ENCODE data around the gene TRAPPC3L. TPM values are rescaled to one million over a fixed set of nuclear protein-coding genes. Genes with fewer than 3 reads are reported as not detected.

TRAPPC3L gene
- total RNA-seq, 2 experiments from 2014 or later: not detected

DNA sequence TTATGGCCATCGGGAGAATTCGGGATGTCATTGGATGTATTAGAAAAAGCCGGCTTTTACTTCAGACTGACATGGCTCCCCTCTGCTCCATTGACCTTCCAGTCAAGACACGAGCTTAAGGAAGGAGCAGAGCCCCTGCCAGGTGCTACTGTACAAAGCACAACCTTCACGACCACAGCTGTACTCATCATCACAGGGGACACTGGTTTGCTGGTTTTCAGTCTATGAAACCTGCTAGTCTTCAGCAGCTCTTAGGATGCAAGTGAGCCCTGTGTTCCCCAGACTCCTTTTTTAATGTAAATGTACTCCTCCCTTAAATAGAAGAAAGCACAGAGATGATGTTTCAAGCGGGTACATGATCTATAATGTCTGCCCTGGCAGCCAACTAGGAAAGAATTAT, 1.9 kb upstream of the TRAPPC3L start:
- no peaks in the 10 kb centered on the region for H3K36me3 Mint-ChIP-seq
- no peak for ATAC-seq (ENCODE audit: low read depth)
- H3K27ac Mint-ChIP-seq: no peak overlapping the region
- peaks cover 37% of the 10 kb centered on the region for H3K27me3 Mint-ChIP-seq
- DNase-seq: no peak
- POLR2A ChIA-PET: no interaction called here
- H3K9me3 Mint-ChIP-seq: no peaks in the 10 kb centered on the region
- H3K4me1 Mint-ChIP-seq: no peaks in the 10 kb centered on the region
- no peak overlapping the region for H3K4me3 Mint-ChIP-seq

DNA sequence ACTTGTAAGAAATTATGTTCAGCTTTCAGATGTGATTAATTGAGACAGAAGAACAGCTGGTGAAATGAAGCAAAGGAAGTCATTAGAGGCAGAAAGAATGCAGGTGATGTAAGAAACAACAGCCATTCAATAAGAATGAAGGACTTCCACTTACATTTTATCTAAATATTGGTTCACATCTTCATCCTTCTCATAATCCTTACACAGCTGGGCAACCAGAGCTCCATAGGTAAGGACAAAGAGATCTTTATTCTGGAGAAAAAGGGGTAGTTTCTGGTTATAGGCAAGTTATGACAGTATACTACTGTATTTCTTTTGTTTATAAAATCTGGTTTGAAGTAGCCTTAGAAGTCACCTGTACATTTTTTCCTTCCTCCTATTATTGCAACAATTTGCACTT, 2.3 kb downstream of the TRAPPC3L start:
- peaks cover 45% of the 10 kb centered on the region for H3K27me3 Mint-ChIP-seq

DNA sequence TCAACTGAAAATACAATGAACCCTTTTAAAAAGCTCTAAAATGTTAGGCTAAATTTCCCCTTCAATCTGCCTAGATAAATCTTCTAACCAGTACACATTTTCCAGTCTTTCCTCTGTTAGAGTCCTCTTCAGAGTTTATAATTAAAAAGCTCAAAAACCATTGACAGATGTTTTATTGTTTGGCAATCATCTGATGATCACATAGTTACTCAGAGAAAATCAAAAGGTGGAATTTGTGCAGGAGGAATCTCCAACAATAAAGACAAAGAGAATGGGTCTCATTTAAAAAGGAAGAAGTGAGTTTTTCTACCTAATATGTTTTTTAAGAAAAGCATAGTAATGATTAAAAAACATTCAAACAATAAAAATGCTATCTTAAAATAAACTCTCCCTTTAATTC, 3.1 kb downstream of the TRAPPC3L start:
- ATAC-seq (ENCODE audit: low read depth): no peak
- H3K27me3 Mint-ChIP-seq: peaks cover 45% of the 10 kb centered on the region
- no peak overlapping the region for H3K27ac Mint-ChIP-seq
- POLR2A ChIA-PET: no interaction called here
- H3K9me3 Mint-ChIP-seq: no peaks in the 10 kb centered on the region
- no peaks in the 10 kb centered on the region for H3K4me1 Mint-ChIP-seq
- no peak overlapping the region for H3K4me3 Mint-ChIP-seq
- no peaks in the 10 kb centered on the region for H3K36me3 Mint-ChIP-seq
- DNase-seq: no peak

More for the DNA sequence above, 2.3 kb downstream of the TRAPPC3L start:
- Mint-ChIP-seq H3K4me1 (no peaks in the 10 kb centered on the region), H3K36me3 (no peaks in the 10 kb centered on the region), H3K4me3 (no peak overlapping the region), H3K27ac (no peak overlapping the region), H3K9me3 (no peaks in the 10 kb centered on the region)
- POLR2A ChIA-PET: no interaction called here
- no peak for ATAC-seq (ENCODE audit: low read depth)
- DNase-seq: no peak

DNA sequence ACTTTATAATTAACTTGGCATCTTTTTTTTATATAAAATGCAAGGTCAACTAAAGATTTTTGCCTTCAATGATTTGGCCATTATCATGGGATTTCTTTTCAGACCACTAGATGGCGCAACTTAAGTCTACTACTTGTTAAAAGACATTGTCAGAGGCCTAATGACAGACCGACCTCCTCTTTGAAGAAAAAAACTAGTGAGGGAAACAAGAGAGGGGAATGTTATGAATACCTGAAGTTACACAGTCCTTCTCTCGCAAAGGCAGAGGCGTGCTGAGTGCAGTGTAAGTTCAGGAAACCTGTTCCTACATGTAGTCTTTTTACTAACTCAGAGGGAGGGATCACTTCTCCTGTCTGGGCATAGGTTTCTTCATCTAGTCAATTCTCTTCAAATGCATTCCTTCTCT, 9.3 kb downstream of the TRAPPC3L start:
- POLR2A ChIA-PET: no interaction called here
- DNase-seq: no peak
- Mint-ChIP-seq H3K36me3 (no peaks in the 10 kb centered on the region), H3K4me3 (no peak overlapping the region), H3K27ac (no peak overlapping the region), H3K9me3 (no peaks in the 10 kb centered on the region), H3K27me3 (peaks cover 37% of the 10 kb centered on the region), H3K4me1 (peaks cover 2% of the 10 kb centered on the region)
- ATAC-seq (ENCODE audit: low read depth): no peak

DNA sequence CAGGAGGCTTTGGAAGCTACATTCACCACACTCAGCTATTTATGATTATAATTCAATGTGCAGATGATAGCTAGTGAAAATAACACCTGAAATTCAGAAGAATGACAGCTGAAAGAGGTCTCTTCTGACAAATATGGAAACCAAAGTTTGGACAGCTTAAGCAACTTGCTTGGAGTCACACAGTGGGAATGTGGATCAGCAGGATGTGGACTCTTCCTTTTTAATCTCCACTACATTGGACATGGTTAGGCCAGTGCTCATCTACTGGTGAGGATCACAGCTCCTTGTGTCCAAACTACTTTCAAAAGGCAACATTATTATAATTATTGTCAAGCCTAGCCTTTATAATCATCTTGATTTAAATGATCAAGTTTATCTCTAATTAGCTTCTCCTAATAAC, 10.4 kb downstream of the TRAPPC3L start:
- Mint-ChIP-seq H3K9me3 (no peaks in the 10 kb centered on the region), H3K27me3 (peaks cover 37% of the 10 kb centered on the region), H3K4me1 (peaks cover 2% of the 10 kb centered on the region), H3K36me3 (no peaks in the 10 kb centered on the region), H3K4me3 (no peak overlapping the region), H3K27ac (no peak overlapping the region)
- ATAC-seq (ENCODE audit: low read depth) (no peak), DNase-seq (no peak)
- POLR2A ChIA-PET: no interaction called here

DNA sequence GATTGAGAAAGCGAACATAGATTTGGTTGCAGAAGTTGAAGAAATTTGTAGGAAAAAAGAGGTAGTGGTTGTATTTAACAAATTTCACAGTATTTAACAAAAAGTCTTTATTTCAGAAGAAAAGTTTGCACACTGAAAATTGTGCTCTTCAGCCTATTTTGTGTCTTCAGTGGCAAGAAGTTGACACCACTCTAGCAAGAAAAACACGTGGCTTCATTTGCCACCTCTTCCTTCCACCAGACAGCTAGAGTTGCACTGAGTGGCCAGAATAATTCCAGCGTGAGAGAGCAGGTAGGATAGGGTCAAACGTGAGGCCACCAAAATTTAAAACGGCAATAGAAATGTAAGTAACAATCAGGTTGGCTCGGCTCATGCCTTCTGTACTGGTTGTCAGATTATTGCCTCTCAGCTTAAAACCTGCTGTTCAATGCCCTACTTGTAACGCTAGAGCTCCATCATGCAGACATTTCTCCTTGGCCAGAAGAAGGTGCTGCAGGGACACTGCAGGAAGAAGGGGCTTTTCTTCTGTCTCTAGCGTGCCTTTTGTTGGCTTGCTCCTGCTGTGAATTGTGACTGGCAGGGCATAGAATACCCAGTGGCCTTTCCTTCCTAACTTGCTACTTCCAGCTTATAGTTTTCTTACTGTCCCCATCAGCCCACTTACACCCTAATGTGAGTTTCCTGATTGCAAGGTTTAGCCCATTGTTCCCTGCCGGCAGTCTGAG, 12.1 kb downstream of the TRAPPC3L start:
- H3K9me3 Mint-ChIP-seq: no peaks in the 10 kb centered on the region
- no peaks in the 10 kb centered on the region for H3K36me3 Mint-ChIP-seq
- ATAC-seq (ENCODE audit: low read depth): no peak
- POLR2A ChIA-PET: no interaction called here
- no peak overlapping the region for H3K4me3 Mint-ChIP-seq
- no peak for DNase-seq
- peaks cover 47% of the 10 kb centered on the region for H3K27me3 Mint-ChIP-seq
- H3K27ac Mint-ChIP-seq: no peak overlapping the region
- peaks cover 2% of the 10 kb centered on the region for H3K4me1 Mint-ChIP-seq

DNA sequence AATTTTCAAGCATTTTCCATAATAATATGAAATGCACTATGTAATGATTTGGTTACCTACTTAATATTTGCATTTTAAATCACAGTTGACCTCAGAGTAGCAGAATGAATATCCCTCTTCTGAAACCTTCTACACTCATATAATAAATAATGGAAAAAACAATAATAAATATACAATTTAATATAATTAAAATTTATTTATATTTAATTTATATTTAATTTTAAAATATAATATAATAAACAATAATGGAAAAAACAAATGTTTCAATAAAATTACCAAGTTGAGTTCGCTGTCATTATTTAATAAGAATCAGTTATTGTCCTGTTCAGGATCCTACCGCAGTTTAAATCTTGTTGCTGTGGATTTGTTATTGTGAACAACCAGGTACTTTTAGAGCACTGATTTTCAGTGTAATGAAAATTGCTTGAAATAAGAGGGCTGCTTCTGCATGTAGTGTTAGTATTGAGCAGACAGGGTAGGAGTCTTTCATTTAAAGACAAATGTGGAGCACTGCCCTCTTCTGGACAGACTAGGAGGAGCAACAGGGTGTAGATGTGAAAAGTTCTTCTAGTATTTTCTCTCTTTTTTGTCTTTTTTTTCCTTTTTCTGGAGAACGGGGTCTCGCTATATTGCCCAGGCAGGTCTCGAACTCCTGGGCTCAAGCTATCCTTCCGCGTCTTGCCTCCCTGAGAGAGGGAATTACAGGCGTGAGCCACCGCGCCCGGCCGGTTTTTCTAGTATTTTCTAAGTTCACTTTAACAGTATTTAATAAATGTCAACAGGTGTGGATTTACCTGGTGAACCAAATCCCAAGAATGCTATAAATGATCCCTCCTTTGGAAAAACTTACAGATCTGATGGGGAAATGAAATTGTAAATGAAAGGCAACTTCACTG, 13.6 kb downstream of the TRAPPC3L start:
- peak; percentile 89 for ATAC-seq (ENCODE audit: low read depth)
- no peak overlapping the region for H3K27ac Mint-ChIP-seq
- POLR2A ChIA-PET: no interaction called here

DNA sequence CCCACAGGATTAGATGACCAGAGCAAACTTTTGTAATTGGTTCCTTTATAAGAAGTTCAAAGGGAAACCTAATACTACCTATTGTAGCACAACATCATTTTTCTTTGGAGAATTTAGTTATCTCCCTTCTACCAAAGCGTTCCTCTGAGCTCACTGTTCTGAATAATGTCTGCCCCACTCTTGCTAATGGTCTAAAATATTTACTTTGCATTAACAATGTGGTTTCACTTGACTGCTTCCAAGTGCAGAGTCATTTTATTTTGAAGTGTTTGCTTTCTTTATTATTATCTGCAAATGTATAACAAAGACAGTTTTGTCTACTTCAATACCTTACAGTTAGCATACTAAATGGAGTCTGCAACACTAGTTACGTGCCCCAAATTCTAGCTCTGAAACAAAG, 15.0 kb downstream of the TRAPPC3L start:
- Mint-ChIP-seq H3K27me3 (peaks cover 53% of the 10 kb centered on the region), H3K27ac (no peak overlapping the region), H3K9me3 (no peaks in the 10 kb centered on the region), H3K4me1 (no peaks in the 10 kb centered on the region), H3K36me3 (no peaks in the 10 kb centered on the region), H3K4me3 (no peak overlapping the region)
- DNase-seq (no peak), ATAC-seq (ENCODE audit: low read depth) (no peak)
- POLR2A ChIA-PET: no interaction called here

More for the DNA sequence above, 13.6 kb downstream of the TRAPPC3L start:
- Mint-ChIP-seq H3K4me1 (peaks cover 2% of the 10 kb centered on the region), H3K9me3 (no peaks in the 10 kb centered on the region), H3K27me3 (peaks cover 51% of the 10 kb centered on the region), H3K4me3 (no peak overlapping the region), H3K36me3 (no peaks in the 10 kb centered on the region)
- DNase-seq: no peak

DNA sequence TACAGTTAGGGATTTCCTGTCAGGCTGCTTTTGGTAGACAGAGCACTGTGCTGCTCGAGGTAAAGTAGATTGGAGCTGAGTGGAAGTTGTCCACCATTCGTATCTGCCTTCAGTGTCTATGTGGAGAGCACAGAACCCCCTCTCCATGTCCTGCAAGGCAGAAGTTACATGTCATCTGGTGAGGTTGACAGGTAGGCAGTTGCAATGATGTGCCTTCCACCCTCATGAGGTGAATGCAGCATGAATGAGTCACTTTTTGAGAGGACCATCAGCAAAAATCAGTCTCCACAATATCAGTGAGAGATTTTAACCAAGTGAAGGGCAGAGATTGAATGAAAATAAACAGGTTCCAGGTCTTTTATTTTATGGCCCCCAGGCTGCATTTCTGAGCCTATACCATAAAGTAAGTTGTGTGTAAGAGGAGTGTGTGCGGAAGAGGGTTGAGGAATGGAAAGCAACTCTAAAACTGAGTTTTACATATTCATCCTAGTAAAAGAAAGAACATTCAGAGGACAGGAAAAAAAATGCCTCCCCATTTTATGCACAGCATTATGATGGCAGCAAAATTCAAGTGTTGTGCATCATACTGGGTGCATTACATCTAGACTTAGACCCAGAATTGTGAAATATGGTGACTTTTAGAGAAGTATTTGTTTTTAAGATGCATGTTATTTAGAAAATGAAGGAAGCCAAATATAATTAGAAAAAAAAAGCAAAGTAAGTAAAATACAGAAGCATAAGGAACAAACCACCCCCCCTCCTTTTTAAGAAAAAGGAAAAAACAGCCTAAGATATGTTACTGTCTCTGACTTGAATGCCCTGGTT, 15.8 kb downstream of the TRAPPC3L start:
- Mint-ChIP-seq H3K27me3 (peaks cover 50% of the 10 kb centered on the region), H3K36me3 (no peaks in the 10 kb centered on the region), H3K4me3 (no peak overlapping the region), H3K9me3 (no peaks in the 10 kb centered on the region), H3K27ac (no peak overlapping the region), H3K4me1 (no peaks in the 10 kb centered on the region)
- DNase-seq (no peak), ATAC-seq (ENCODE audit: low read depth) (no peak)
- POLR2A ChIA-PET: no interaction called here

DNA sequence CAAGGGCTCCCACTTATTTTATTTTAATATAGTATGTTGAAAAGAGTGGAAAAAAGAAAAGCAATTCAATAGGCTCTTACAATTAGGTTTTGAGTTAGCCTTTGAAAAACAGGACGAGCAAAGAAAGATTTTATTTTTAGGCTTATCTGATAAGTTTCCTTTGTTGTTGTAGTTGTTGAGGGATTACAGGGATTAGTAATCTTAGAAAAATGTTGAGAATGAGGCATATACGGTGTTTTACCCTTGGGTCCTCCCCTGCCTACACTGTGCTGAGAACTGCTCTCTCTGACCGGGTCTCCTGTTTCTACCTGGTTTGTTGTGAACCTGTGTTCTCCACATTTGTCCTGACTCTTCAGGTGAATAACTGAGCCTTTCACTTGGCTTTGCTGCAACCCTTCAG, 16.7 kb downstream of the TRAPPC3L start:
- Mint-ChIP-seq H3K27me3 (peaks cover 43% of the 10 kb centered on the region), H3K36me3 (no peaks in the 10 kb centered on the region), H3K4me3 (no peak overlapping the region), H3K27ac (no peak overlapping the region), H3K4me1 (no peaks in the 10 kb centered on the region), H3K9me3 (no peaks in the 10 kb centered on the region)
- DNase-seq: no peak
- ATAC-seq (ENCODE audit: low read depth): no peak
- POLR2A ChIA-PET: no interaction called here

DNA sequence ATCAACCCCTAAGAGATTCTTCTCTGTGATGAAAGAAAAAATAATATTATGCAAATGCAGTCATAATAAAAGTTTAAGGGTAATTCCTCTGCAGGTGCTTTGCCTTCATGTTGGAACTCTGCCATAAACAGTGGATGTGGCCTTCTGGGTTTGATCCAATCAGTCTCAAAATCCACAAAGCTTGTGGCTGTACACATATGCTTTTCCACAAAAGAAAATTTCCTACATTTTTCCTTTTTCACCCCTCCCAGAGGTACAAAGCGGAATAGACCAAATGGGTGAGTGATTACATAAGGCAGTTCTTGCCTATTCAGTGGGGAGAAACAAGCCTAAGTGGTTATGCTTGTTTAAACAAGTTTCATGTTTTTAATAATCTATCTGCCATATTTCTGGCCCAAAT, 17.4 kb downstream of the TRAPPC3L start:
- H3K27ac Mint-ChIP-seq: no peak overlapping the region
- POLR2A ChIA-PET: no interaction called here
- DNase-seq: no peak
- H3K36me3 Mint-ChIP-seq: no peaks in the 10 kb centered on the region
- H3K9me3 Mint-ChIP-seq: no peaks in the 10 kb centered on the region
- no peak for ATAC-seq (ENCODE audit: low read depth)
- H3K4me3 Mint-ChIP-seq: no peak overlapping the region
- H3K4me1 Mint-ChIP-seq: no peaks in the 10 kb centered on the region
- peaks cover 38% of the 10 kb centered on the region for H3K27me3 Mint-ChIP-seq

DNA sequence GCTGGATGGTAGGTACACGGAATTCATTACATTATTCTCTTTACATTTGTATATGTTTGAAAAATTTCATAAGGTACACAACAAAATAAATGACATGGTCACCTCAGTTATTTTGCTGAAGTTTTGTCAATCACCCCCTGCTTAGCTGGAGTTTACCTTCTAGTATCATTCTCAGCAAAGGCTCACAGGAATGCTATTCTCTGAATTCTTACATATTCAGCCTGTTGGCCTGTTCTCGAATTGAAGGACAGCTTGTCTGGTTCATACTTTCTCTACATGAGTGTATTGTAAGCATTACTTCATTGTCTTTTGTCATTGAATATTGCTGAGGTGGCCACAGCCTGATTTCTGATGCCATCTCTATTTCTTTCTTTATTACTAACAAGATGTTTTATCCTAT, 21.2 kb downstream of the TRAPPC3L start:
- POLR2A ChIA-PET: no interaction called here
- no peak overlapping the region for H3K27ac Mint-ChIP-seq
- H3K36me3 Mint-ChIP-seq: no peaks in the 10 kb centered on the region
- no peaks in the 10 kb centered on the region for H3K4me1 Mint-ChIP-seq
- no peaks in the 10 kb centered on the region for H3K9me3 Mint-ChIP-seq
- H3K4me3 Mint-ChIP-seq: no peak overlapping the region
- peaks cover 23% of the 10 kb centered on the region for H3K27me3 Mint-ChIP-seq
- DNase-seq (no peak), ATAC-seq (ENCODE audit: low read depth) (no peak)

DNA sequence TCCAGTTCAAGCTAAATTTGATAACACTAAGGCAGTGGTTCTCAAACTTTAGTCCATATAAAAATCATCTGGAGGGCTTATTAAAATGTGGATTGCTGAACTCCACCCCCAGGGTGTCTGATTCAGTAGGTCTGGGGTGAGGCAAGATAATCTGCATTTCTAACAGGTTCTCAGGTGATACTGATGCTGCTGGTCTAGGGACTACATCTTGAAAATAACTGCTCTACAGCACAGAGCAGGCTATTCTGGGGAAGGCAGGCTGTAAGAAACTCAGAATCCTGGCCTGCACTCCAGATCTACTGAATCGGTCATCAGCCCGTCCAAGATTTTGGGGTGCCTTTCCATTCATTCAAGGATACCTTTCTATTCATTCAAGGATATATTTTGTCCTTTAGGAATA, 22.6 kb downstream of the TRAPPC3L start:
- no peak for DNase-seq
- POLR2A ChIA-PET: no interaction called here
- Mint-ChIP-seq H3K4me1 (no peaks in the 10 kb centered on the region), H3K4me3 (no peak overlapping the region), H3K36me3 (no peaks in the 10 kb centered on the region), H3K27ac (no peak overlapping the region), H3K27me3 (peaks cover 18% of the 10 kb centered on the region), H3K9me3 (no peaks in the 10 kb centered on the region)
- no peak for ATAC-seq (ENCODE audit: low read depth)
